Heart left ventricle (tissue), 16 donors: Measurements from ENCODE around the gene RRM2. TPM values are rescaled to one million over a fixed set of nuclear protein-coding genes. Genes with fewer than 3 reads are reported as not detected.

ENCODE experiments used
- ATAC-seq, 4 donors: fragments of 200-7000 bp; cut with Tn5 transposase; one replicate each; pipeline ENCODE4 v1.9.1; 2020 to 2022; ENCODE audit warnings: moderate library complexity in 4 of 4, mild to moderate bottlenecking in 3 of 4, moderate number of reproducible peaks in 1 of 4
- DNase-seq, 5 donors: peaks; one replicate each; pipeline ENCODE4 v3.0.0-alpha.2; 2020
- H3K27ac ChIP-seq, 12 donors: fragments of 200-600 bp; sonication (generic) in 4 of 12; one replicate each; pipeline versions ENCODE4 v1.5.0 to v1.8.0; 2016 to 2022; ENCODE audit warnings: mild to moderate bottlenecking in 2 of 12
- H3K27me3 ChIP-seq, 9 donors: fragments of 200-600 bp; sonication (generic) in 2 of 9; one replicate each; pipeline versions ENCODE4 v1.5.1 to v1.8.0; 2016 to 2022; ENCODE audit warnings: mild to moderate bottlenecking in 3 of 9
- H3K36me3 ChIP-seq, 9 donors: fragments of 200-600 bp; sonication (generic) in 2 of 9; one replicate each; pipeline versions ENCODE4 v1.5.0 to v1.8.0; 2018 to 2022; ENCODE audit warnings: mild to moderate bottlenecking in 2 of 9
- H3K4me1 ChIP-seq, 12 donors: fragments of 200-600 bp; sonication (generic) in 4 of 12; one replicate each; pipeline versions ENCODE4 v1.5.0 to v1.8.0; 2016 to 2022; ENCODE audit warnings: mild to moderate bottlenecking in 3 of 12
- H3K4me3 ChIP-seq, 12 donors: fragments of 200-600 bp; sonication (generic) in 4 of 12; one replicate each; pipeline versions ENCODE4 v1.5.0 to v1.8.0; 2017 to 2022; ENCODE audit warnings: mild to moderate bottlenecking in 9 of 12, moderate library complexity in 4 of 12
- H3K9me3 ChIP-seq, 12 donors: fragments of 200-600 bp; sonication (generic) in 4 of 12; one replicate each; pipeline versions ENCODE4 v1.5.0 to v1.8.0; 2016 to 2022; ENCODE audit warnings: mild to moderate bottlenecking in 1 of 12
- CTCF ChIP-seq, 12 donors: fragments of 200-600 bp; sonication (generic) in 4 of 12; IDR thresholded peaks; one replicate each; pipeline versions ENCODE4 v1.5.0 to v1.8.0; 2018 to 2022; ENCODE audit warnings: antibody characterized with exemption in 12 of 12, mild to moderate bottlenecking in 5 of 12
- POLR2A ChIP-seq, 2 donors: fragments of 450-650 bp; IDR thresholded peaks; one replicate each; pipeline ENCODE4 v1.6.1; 2017; ENCODE audit warnings: antibody characterized with exemption in 2 of 2, mild to moderate bottlenecking in 2 of 2, moderate library complexity in 2 of 2
- WGBS, 4 donors: extraction: QIAGEN DNeasy Blood & Tissue Kit in 2 of 4; methylation state at CpG; one replicate each; pipeline versions ENCODE4 v1.1.5 to v1.1.7; 2013 to 2018; 5-methylcytosine and 5-hydroxymethylcytosine counted together
- intact Hi-C, 10 donors: fragments of 100-400 bp; cut with DNase I; formaldehyde crosslinking; loops; one replicate each; pipeline versions ENCODE4 v1.11.1 to v1.14.2; 2022
- polyA plus RNA-seq, 2 donors: library from polyadenylated mRNA; stranded (reverse); fragments of 200-250 nt; gene quantifications; one replicate each; pipeline ENCODE4 v1.2.3, GENCODE V29; 2013
- total RNA-seq, 9 donors: library from RNA; depleted of rRNA in 2 of 9; stranded (reverse); fragments of >200 nt in 2 of 9; fragmentation: NEBNext Ultra II Directional in 3 of 9; extraction: Animal tissue kit (Norgen Biotek cat#: 25700) in 3 of 9; gene quantifications; one replicate each; pipeline versions ENCODE4 v1.1.0 to v1.2.4, GENCODE V29; 2016 to 2023
- donor health status: ischemic (EF 13 %, LVEDD 7.1; RV severe dilation, severe dysfunction).
- donor health status: healthy with polysubstance abuse.
- donor health status: DM: no; HTN: yes; CAD: no.
- donor health status: DM: no; HTN: no; CAD: no.
- donor health status: ischemic (EF 25% LVEDD 6.9; RV normal size, moderate dysfunction).
- donor health status: ischemic (EF 25% LVEDD 5.7; RV mildly dilated, moderate dysfunction).
- donor health status: healthy.
- donor health status: DM: yes; HTN: yes; CAD: no.
- donor health status: ischemic (EF 35%, LVEDD 5.7; RV mildly dilated, moderate dysfunction).
- donor health status: nonischemic (EF 11% LVEDD 7.7; RV severe dilation, severe dysfunction).
- donor health status: DM: yes; HTN: yes; CAD: no.
- donor health status: PGD.
- donor health status: ischemic (EF 29% LVEDD 5.4; RV normal size, mild dysfunction).
- donor health status: nonischemic (EF 23%, LVEDD 6.1; RV moderate dilation, normal function).

RRM2 gene
- total and polyA plus RNA-seq, 11 donors: 0.08 to 32.6 (median 1.0) TPM; not detected in 1

GRCh38 chr2:10120158-10120876 is 2.2 kb upstream of the RRM2 start:
- intact Hi-C loops: loop anchor here in 8 of 10 donors (5.0 to 10.0 kb wide), 8 partner anchors 182 to 547 kb away; partner anchors contain the start of gene HPCAL1 (in 4 of the 8)
- WGBS, 4 donors: 0 to 1% (median 1%) methylated on average over 48 to 60 of the region's 60 CpGs
- Histone ChIP-seq H3K27ac (peak overlapping the region in 10 of 12 donors; percentile 12 to 81 (median 62)), H3K36me3 (no peaks in the 10 kb centered on the region), H3K4me1 (peaks cover 10 to 51% (median 21%) of the 10 kb centered on the region in 12 donors), H3K9me3 (no peaks in the 10 kb centered on the region), H3K4me3 (peak overlapping the region; percentile 42 to 79 (median 64)), H3K27me3 (peaks cover 8 to 24% (median 12%) of the 10 kb centered on the region in 9 donors)
- ATAC-seq (peak; percentile 90 to 96 (median 96)), DNase-seq (peak; percentile 93 to 97 (median 96))
- TF ChIP-seq CTCF (IDR thresholded peaks at IDR 0.05) (no peak), POLR2A (IDR thresholded peaks at IDR 0.05) (peak in 1 of 2 donors; percentile 62)

GRCh38 chr2:10120877-10121574 is 1.5 kb upstream of the RRM2 start:
- Histone ChIP-seq H3K9me3 (no peaks in the 10 kb centered on the region), H3K36me3 (no peaks in the 10 kb centered on the region), H3K4me1 (peaks cover 10 to 57% (median 21%) of the 10 kb centered on the region in 12 donors), H3K27ac (peak overlapping the region in 10 of 12 donors; percentile 12 to 81 (median 62)), H3K4me3 (peak overlapping the region; percentile 42 to 79 (median 64)), H3K27me3 (peaks cover 8 to 24% (median 12%) of the 10 kb centered on the region in 9 donors)
- 30 to 38% (median 35%) methylated on average over 13 of the region's 13 CpGs for WGBS, 4 donors
- no peak for DNase-seq
- TF ChIP-seq POLR2A (IDR thresholded peaks at IDR 0.05) (no peak), CTCF (IDR thresholded peaks at IDR 0.05) (no peak)
- intact Hi-C loops: loop anchor here in 8 of 10 donors (5.0 to 10.0 kb wide), 8 partner anchors 181 to 546 kb away; partner anchors contain the start of gene HPCAL1 (in 4 of the 8)
- no peak for ATAC-seq

GRCh38 chr2:10123281-10123680 is 742 bp downstream of the RRM2 start:
- ATAC-seq (no peak), DNase-seq (no peak)
- TF ChIP-seq POLR2A (IDR thresholded peaks at IDR 0.05): no peak
- TF ChIP-seq CTCF (IDR thresholded peaks at IDR 0.05): no peak
- Histone ChIP-seq H3K4me1 (peaks cover 10 to 66% (median 21%) of the 10 kb centered on the region in 12 donors), H3K9me3 (no peaks in the 10 kb centered on the region), H3K27me3 (peaks cover 8 to 24% (median 12%) of the 10 kb centered on the region in 9 donors), H3K36me3 (no peaks in the 10 kb centered on the region), H3K4me3 (peak overlapping the region in 9 of 12 donors; percentile 35 to 79 (median 52)), H3K27ac (no peak overlapping the region)
- 4 to 5% (median 5%) methylated on average over 16 to 18 of the region's 18 CpGs for WGBS, 4 donors
- intact Hi-C loops: loop anchor here in 9 of 10 donors (1.0 to 10.0 kb wide), 10 partner anchors 179 to 544 kb away; partner anchors contain the start of gene HPCAL1 (in 4 of the 9)
